Rectal smooth muscle tissue (tissue), 1 donor: ENCODE results near the gene SWAP70.

Experiments used
- H3K27ac ChIP-seq: one replicate; pipeline ENCODE4 v1.7.0; 2013; ENCODE audit warnings: low read depth, low read length, inconsistent platforms
- H3K27me3 ChIP-seq: one replicate; pipeline ENCODE4 v1.7.0; 2013; ENCODE audit warnings: low read length; ENCODE audit not compliant: control insufficient read depth, insufficient read depth
- H3K36me3 ChIP-seq: one replicate; pipeline ENCODE4 v1.7.0; 2013; ENCODE audit warnings: low read length; ENCODE audit not compliant: control insufficient read depth, insufficient read depth
- H3K4me1 ChIP-seq: one replicate; pipeline ENCODE4 v1.7.0; 2013; ENCODE audit warnings: low read length; ENCODE audit not compliant: control insufficient read depth, insufficient read depth
- H3K4me3 ChIP-seq: one replicate; pipeline ENCODE4 v1.7.0; 2013; ENCODE audit warnings: low read length
- H3K9ac ChIP-seq: one replicate; pipeline ENCODE4 v1.7.0; 2013; ENCODE audit warnings: low read length

The SWAP70 gene

DNA sequence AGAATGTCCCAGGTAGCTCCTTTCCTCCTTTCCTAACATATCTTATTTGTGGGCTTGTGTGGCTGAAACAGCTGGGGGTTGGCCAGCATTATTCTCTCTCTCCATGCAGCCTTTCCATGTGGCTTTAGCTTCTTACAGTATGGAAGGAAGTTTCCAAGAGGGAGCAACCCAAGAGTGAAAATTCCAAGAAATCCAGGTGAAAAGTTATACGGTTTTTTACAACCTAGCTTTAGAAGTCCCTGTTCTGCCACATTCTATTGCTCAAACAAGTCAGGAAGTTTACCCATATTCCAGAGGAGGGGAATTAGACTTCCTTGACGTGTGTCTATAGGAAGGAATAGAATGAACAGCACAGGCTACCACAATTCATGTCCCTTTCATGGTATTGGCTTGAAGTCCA lies 10.0 kb upstream of the SWAP70 start:
- H3K9ac ChIP-seq, result no peak overlapping the region
- H3K27ac ChIP-seq, result no peak overlapping the region
- no peaks in the 10 kb centered on the region for H3K36me3 ChIP-seq
- H3K4me3 ChIP-seq, result no peak overlapping the region
- H3K27me3 ChIP-seq, result no peaks in the 10 kb centered on the region
- H3K4me1 ChIP-seq, result no peaks in the 10 kb centered on the region

DNA sequence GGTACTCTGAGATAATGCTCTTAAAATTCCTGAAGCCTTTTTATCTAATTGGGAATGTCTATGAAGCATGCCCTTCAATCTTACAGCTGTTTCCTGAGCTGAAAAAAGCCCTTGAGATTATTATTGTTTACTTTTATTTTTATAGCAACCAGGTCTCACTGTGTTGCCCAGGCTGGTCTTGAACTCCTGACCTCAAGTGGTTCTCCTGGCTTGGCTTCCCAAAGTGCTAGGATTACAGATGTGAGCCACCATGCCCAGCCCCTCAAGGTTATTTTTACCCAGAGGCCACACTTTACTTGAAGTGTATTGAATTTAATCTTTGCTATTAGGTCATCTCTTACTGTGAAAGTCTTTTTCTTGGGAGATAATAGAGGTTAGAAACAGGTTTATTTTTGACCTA lies 7.0 kb upstream of the SWAP70 start:
- H3K27ac ChIP-seq, result no peak overlapping the region
- no peaks in the 10 kb centered on the region for H3K27me3 ChIP-seq
- no peak overlapping the region for H3K4me3 ChIP-seq
- H3K4me1 ChIP-seq, result no peaks in the 10 kb centered on the region
- H3K36me3 ChIP-seq, result no peaks in the 10 kb centered on the region
- H3K9ac ChIP-seq, result no peak overlapping the region

- H3K4me3 ChIP-seq, result no peak overlapping the region
- H3K27ac ChIP-seq, result no peak overlapping the region
- no peaks in the 10 kb centered on the region for H3K4me1 ChIP-seq
- H3K27me3 ChIP-seq, result no peaks in the 10 kb centered on the region
- H3K36me3 ChIP-seq, result no peaks in the 10 kb centered on the region
- H3K9ac ChIP-seq, result no peak overlapping the region
Measured at GRCh38 chr11:9657531-9657930, 6.3 kb upstream of the SWAP70 start.

DNA sequence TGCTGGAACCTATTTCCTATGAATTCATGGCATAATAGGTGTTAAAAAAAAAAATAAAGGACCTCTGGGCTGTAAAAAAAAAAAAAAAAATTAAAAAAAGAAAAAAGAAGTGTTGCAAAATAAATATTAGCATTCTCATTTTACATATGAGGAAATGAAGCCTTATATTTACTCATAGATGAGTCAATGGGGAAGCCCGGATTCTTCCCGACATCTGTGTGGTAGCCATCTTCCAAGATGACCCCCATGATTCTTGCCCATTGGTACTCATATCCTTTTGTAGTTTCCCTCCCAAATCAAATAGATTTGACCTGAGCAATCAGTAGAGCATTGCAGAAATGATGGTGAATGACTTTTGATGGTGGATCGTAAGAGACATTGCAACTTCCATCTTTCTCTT lies 3.0 kb upstream of the SWAP70 start:
- H3K4me3 ChIP-seq, result no peak overlapping the region
- no peaks in the 10 kb centered on the region for H3K36me3 ChIP-seq
- no peak overlapping the region for H3K27ac ChIP-seq
- H3K4me1 ChIP-seq, result peaks cover 3% of the 10 kb centered on the region
- no peaks in the 10 kb centered on the region for H3K27me3 ChIP-seq
- H3K9ac ChIP-seq, result no peak overlapping the region

GRCh38 chr11:9662273-9662672 lies 1.6 kb upstream of the SWAP70 start:
- no peak overlapping the region for H3K9ac ChIP-seq
- peaks cover 3% of the 10 kb centered on the region for H3K4me1 ChIP-seq
- no peak overlapping the region for H3K27ac ChIP-seq
- H3K4me3 ChIP-seq, result no peak overlapping the region
- H3K36me3 ChIP-seq, result no peaks in the 10 kb centered on the region
- no peaks in the 10 kb centered on the region for H3K27me3 ChIP-seq

- H3K27me3 ChIP-seq, result no peaks in the 10 kb centered on the region
- peak overlapping the region; percentile 80 for H3K9ac ChIP-seq
- peak overlapping the region; percentile 97 for H3K4me3 ChIP-seq
- H3K36me3 ChIP-seq, result no peaks in the 10 kb centered on the region
- H3K27ac ChIP-seq, result peak overlapping the region; percentile 90
- peaks cover 3% of the 10 kb centered on the region for H3K4me1 ChIP-seq
Measured at GRCh38 chr11:9664276-9665171, 647 bp downstream of the SWAP70 start.

DNA sequence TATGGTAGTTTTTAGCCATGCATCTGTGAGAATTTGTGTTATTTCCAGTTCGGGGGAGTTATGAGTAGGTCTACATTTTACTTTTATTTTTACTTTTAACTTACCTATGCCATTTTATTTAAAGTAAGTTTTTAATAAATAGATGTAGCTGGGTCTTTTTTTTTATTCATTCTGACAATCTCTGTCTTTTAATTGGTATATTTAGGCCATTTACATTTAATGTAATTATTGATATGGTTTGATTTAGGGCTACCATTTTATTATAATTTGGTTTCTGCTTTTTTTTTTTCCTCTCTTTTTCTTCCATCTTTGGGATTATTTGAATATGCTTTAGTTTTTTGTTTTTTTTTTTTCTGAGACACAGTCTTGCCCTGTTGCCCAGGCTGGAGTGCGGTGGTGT lies 1.9 kb downstream of the SWAP70 start:
- no peak overlapping the region for H3K4me3 ChIP-seq
- no peak overlapping the region for H3K9ac ChIP-seq
- peaks cover 3% of the 10 kb centered on the region for H3K4me1 ChIP-seq
- no peaks in the 10 kb centered on the region for H3K27me3 ChIP-seq
- no peaks in the 10 kb centered on the region for H3K36me3 ChIP-seq
- H3K27ac ChIP-seq, result no peak overlapping the region

DNA sequence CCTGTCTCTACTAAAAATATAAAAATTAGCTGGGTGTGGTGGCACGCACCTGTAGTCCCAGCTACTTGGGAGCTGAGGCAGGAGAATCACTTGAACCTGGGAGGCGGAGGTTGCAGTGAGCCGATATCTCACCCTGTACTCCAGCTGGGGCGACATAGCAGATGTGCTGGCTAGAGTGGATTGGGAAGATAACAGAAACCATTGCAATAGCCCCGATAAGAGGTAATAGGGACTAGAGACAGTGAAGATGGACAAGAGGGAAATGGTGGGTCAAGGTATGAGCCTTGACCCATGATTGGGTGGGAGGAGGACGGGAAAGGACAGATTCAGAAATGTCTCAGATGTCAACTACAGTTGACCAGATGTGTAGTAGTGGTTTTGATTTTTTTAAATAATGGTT lies 6.1 kb downstream of the SWAP70 start:
- H3K4me1 ChIP-seq, result no peaks in the 10 kb centered on the region
- H3K36me3 ChIP-seq, result no peaks in the 10 kb centered on the region
- H3K27ac ChIP-seq, result no peak overlapping the region
- no peak overlapping the region for H3K4me3 ChIP-seq
- H3K9ac ChIP-seq, result no peak overlapping the region
- no peaks in the 10 kb centered on the region for H3K27me3 ChIP-seq

DNA sequence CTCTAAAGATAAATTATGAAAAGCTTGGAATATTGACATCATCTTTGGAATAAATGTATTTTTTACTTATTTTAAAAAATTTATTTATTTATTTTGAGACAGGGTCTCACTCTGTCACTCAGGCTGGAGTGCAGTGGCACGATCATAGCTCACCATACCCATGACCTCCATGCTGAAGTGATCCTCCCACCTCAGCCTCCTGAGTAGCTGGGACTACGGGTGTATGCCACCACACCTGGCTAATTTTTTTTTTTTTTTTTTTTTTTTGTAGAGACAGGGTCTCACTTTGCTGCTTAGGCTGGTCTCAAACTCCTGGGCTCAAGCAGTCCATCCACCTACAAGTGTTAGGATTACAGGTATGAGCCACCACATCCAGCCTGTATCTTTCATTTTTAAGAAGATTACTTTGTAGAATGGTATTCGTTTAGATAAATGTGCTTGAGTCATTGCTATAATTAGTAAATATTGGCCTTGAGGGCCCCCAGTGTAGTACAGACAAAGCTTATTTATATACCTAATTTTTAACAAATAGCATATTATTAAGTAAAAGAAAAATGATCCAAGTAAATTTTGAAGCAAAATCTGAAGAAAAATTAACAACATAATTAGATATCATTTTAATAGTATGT lies 8.5 kb downstream of the SWAP70 start:
- Histone ChIP-seq H3K27ac (no peak overlapping the region), H3K27me3 (no peaks in the 10 kb centered on the region), H3K36me3 (no peaks in the 10 kb centered on the region), H3K4me1 (no peaks in the 10 kb centered on the region), H3K9ac (no peak overlapping the region), H3K4me3 (no peak overlapping the region)

- Histone ChIP-seq H3K9ac (no peak overlapping the region), H3K27me3 (no peaks in the 10 kb centered on the region), H3K4me1 (no peaks in the 10 kb centered on the region), H3K27ac (no peak overlapping the region), H3K36me3 (no peaks in the 10 kb centered on the region), H3K4me3 (no peak overlapping the region)
Measured at GRCh38 chr11:9672918-9673317, 9.0 kb downstream of the SWAP70 start.

- Histone ChIP-seq H3K27ac (no peak overlapping the region), H3K36me3 (no peaks in the 10 kb centered on the region), H3K27me3 (no peaks in the 10 kb centered on the region), H3K9ac (no peak overlapping the region), H3K4me1 (no peaks in the 10 kb centered on the region), H3K4me3 (no peak overlapping the region)
Measured at GRCh38 chr11:9675691-9676090, 11.8 kb downstream of the SWAP70 start.

DNA sequence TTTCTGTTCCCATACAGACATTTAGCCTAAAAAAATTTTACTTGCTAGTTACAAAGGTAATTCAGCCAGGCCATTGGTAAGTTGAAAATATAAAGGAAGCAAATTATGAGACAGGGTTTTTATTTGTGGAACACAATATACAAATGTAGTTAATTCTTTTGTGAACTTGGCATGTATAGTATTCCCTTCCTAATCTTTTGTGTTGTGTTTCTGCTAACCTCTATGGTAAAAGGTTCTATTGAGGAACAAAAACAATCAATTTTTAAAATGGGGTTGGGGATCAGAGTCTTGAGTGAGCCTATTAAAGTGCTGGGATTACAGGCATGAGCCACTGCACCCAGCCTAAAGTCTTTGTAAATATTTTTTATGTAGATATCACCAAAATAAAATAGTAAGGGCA lies 14.1 kb downstream of the SWAP70 start:
- no peak overlapping the region for H3K27ac ChIP-seq

GRCh38 chr11:9678576-9678975 lies 14.7 kb downstream of the SWAP70 start:
- Histone ChIP-seq H3K27ac (no peak overlapping the region), H3K36me3 (no peaks in the 10 kb centered on the region), H3K4me3 (no peak overlapping the region), H3K27me3 (no peaks in the 10 kb centered on the region), H3K9ac (no peak overlapping the region), H3K4me1 (no peaks in the 10 kb centered on the region)

More for the DNA sequence above, 14.1 kb downstream of the SWAP70 start:
- Histone ChIP-seq H3K9ac (no peak overlapping the region), H3K27me3 (no peaks in the 10 kb centered on the region), H3K36me3 (no peaks in the 10 kb centered on the region), H3K4me1 (no peaks in the 10 kb centered on the region), H3K4me3 (no peak overlapping the region)
